Measurements from ENCODE around the gene PEX12. TPM values are rescaled to one million over a fixed set of nuclear protein-coding genes. Genes with fewer than 3 reads are reported as not detected.

PEX12 gene
- total RNA-seq, 1 experiment from 2014 or later, result 5.8 TPM

GRCh38 chr17:35586569-35587073 is 8.2 kb upstream of the PEX12 start:
- intact Hi-C loops (cut with micrococcal nuclease; ENCODE audit: unreplicated experiment), result loop anchor here (1.0 kb wide), 1 partner anchor 8 kb away; the partner anchor contains the start of gene PEX12

GRCh38 chr17:35584061-35584460 is 5.7 kb upstream of the PEX12 start:
- no peaks in the 10 kb centered on the region for H3K9me3 ChIP-seq (ENCODE audit: insufficient read depth, low read depth)
- no peak for DNase-seq
- CTCF ChIA-PET, result no interaction called here
- no peak overlapping the region for H3K4me2 ChIP-seq
- TF ChIP-seq EZH2 (IDR thresholded peaks at IDR 0.05; ENCODE audit: low read depth), result no peak
- TF ChIP-seq, protein P1, sequence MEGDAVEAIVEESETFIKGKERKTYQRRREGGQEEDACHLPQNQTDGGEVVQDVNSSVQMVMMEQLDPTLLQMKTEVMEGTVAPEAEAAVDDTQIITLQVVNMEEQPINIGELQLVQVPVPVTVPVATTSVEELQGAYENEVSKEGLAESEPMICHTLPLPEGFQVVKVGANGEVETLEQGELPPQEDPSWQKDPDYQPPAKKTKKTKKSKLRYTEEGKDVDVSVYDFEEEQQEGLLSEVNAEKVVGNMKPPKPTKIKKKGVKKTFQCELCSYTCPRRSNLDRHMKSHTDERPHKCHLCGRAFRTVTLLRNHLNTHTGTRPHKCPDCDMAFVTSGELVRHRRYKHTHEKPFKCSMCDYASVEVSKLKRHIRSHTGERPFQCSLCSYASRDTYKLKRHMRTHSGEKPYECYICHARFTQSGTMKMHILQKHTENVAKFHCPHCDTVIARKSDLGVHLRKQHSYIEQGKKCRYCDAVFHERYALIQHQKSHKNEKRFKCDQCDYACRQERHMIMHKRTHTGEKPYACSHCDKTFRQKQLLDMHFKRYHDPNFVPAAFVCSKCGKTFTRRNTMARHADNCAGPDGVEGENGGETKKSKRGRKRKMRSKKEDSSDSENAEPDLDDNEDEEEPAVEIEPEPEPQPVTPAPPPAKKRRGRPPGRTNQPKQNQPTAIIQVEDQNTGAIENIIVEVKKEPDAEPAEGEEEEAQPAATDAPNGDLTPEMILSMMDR (conservative IDR thresholded peaks at IDR 0.05), result no peak
- POLR2A ChIA-PET (ENCODE audit: unreplicated experiment), result interaction anchor here (0.6 kb wide), 1 partner anchor 1018 kb away, joined by 4 read pairs; no protein-coding TSS in a partner anchor
- no peak overlapping the region for H2AFZ ChIP-seq
- no peaks in the 10 kb centered on the region for H3K9me2 ChIP-seq (ENCODE audit: insufficient read depth)
- no peaks in the 10 kb centered on the region for H3K36me3 ChIP-seq (ENCODE audit: low read depth)
- H3K79me2 ChIP-seq (ENCODE audit: low read depth), result peaks cover 15% of the 10 kb centered on the region
- no TSS peak for BruUV-seq (replicated peaks)
- peaks cover 19% of the 10 kb centered on the region for H3K4me1 ChIP-seq (replicated peaks; ENCODE audit: insufficient read depth)
- intact Hi-C loops (cut with micrococcal nuclease; ENCODE audit: unreplicated experiment), result no loop called here
- no peak overlapping the region for H3K4me3 ChIP-seq
- H4K20me1 ChIP-seq (ENCODE audit: insufficient read depth), result peaks cover 3% of the 10 kb centered on the region
- no peak overlapping the region for H3K27ac ChIP-seq
- H3K27me3 ChIP-seq (ENCODE audit: insufficient read depth, low read depth), result no peaks in the 10 kb centered on the region
- H3F3A ChIP-seq (ENCODE audit: insufficient read depth, low read depth), result peaks cover 18% of the 10 kb centered on the region

More at GRCh38 chr17:35586569-35587073, 8.2 kb upstream of the PEX12 start:
- Histone ChIP-seq H3K4me1 (replicated peaks; ENCODE audit: insufficient read depth) (peaks cover 16% of the 10 kb centered on the region), H3K27me3 (ENCODE audit: insufficient read depth, low read depth) (no peaks in the 10 kb centered on the region), H3K27ac (peak overlapping the region; percentile 92), H3F3A (ENCODE audit: insufficient read depth, low read depth) (peaks cover 23% of the 10 kb centered on the region), H3K79me2 (ENCODE audit: low read depth) (peaks cover 40% of the 10 kb centered on the region), H3K4me2 (peak overlapping the region; percentile 90), H3K4me3 (peak overlapping the region; percentile 97), H3K36me3 (ENCODE audit: low read depth) (no peaks in the 10 kb centered on the region), H3K9me2 (ENCODE audit: insufficient read depth) (no peaks in the 10 kb centered on the region), H2AFZ (peak overlapping the region; percentile 98), H4K20me1 (ENCODE audit: insufficient read depth) (peaks cover 20% of the 10 kb centered on the region), H3K9me3 (ENCODE audit: insufficient read depth, low read depth) (no peaks in the 10 kb centered on the region)
- ChIA-PET CTCF (interaction anchor here (0.5 kb wide), 1 partner anchor 1166 kb away, joined by 3 read pairs; no protein-coding TSS in a partner anchor), POLR2A (ENCODE audit: unreplicated experiment) (interaction anchor here (0.7 kb wide), 1 partner anchor 10 kb away, joined by 3 read pairs; no protein-coding TSS in a partner anchor)
- BruUV-seq (replicated peaks), result TSS peak; percentile 99
- no peak for DNase-seq
- TF ChIP-seq, protein P1 (conservative IDR thresholded peaks at IDR 0.05), result no peak
- TF ChIP-seq EZH2 (IDR thresholded peaks at IDR 0.05; ENCODE audit: low read depth), result no peak

DNA sequence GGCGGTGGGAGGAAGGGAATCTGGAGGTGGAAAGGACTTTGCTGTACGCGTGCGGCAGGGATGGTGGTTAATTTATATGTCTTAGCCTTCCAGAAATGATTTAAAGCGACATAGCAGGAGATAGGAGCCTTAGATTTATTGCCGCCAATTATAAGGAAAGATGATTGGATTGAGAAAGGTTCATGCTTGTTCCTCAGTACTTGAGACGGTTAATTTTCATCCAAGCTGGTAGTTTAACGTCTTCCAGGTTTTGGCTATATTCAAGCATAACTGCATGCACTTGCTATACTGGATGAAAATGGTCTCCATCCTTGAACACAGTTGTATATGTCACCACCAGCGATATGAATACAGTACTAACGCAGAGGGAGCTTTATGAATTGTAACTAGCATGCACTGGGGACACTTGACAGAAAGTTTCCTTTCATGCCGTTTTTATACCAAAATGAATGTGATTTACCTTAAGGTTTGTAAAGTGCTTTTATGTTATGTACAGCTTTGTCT is 610 bp upstream of the PEX12 start:
- no peaks in the 10 kb centered on the region for H3K9me2 ChIP-seq (ENCODE audit: insufficient read depth)
- TSS peak; percentile 56 for BruUV-seq (replicated peaks)
- no peaks in the 10 kb centered on the region for H3K79me2 ChIP-seq (ENCODE audit: low read depth)
- peak overlapping the region; percentile 89 for H2AFZ ChIP-seq
- no peak for DNase-seq
- no peak for TF ChIP-seq EZH2 (IDR thresholded peaks at IDR 0.05; ENCODE audit: low read depth)
- TF ChIP-seq, protein P1 (conservative IDR thresholded peaks at IDR 0.05), result no peak
- CTCF ChIA-PET, result interaction anchor here (0.7 kb wide), 1 partner anchor 57 kb away, joined by 5 read pairs; no protein-coding TSS in a partner anchor
- peak overlapping the region; percentile 45; the same call in 1 of the 2 replicates for H3K27ac ChIP-seq
- intact Hi-C loops (cut with micrococcal nuclease; ENCODE audit: unreplicated experiment), result loop anchor here (1.0 to 2.0 kb wide), 3 partner anchors 8 to 336 kb away; partner anchors contain the start of genes AP2B1 and SLFN5
- no peaks in the 10 kb centered on the region for H3K27me3 ChIP-seq (ENCODE audit: insufficient read depth, low read depth)
- POLR2A ChIA-PET (ENCODE audit: unreplicated experiment), result interaction anchor here (0.5 to 0.6 kb wide), 2 partner anchors 465 to 570 kb away, joined by 3 to 20 read pairs; no protein-coding TSS in a partner anchor
- peaks cover 15% of the 10 kb centered on the region for H3K4me1 ChIP-seq (replicated peaks; ENCODE audit: insufficient read depth)
- H3K4me3 ChIP-seq, result peak overlapping the region; percentile 67
- no peaks in the 10 kb centered on the region for H3K9me3 ChIP-seq (ENCODE audit: insufficient read depth, low read depth)
- no peaks in the 10 kb centered on the region for H3K36me3 ChIP-seq (ENCODE audit: low read depth)
- peak overlapping the region; percentile 88 for H3K4me2 ChIP-seq
- peaks cover 32% of the 10 kb centered on the region; the same call in 1 of the 2 replicates for H3F3A ChIP-seq (ENCODE audit: insufficient read depth, low read depth)
- H4K20me1 ChIP-seq (ENCODE audit: insufficient read depth), result no peaks in the 10 kb centered on the region

Data from PC-9 (cell line).